ENCODE results near the gene ATP8A2. TPM values are rescaled to one million over a fixed set of nuclear protein-coding genes. Genes with fewer than 3 reads are reported as not detected.

ATP8A2 gene
- total RNA-seq, 1 experiment from 2014 or later = not detected

DNA sequence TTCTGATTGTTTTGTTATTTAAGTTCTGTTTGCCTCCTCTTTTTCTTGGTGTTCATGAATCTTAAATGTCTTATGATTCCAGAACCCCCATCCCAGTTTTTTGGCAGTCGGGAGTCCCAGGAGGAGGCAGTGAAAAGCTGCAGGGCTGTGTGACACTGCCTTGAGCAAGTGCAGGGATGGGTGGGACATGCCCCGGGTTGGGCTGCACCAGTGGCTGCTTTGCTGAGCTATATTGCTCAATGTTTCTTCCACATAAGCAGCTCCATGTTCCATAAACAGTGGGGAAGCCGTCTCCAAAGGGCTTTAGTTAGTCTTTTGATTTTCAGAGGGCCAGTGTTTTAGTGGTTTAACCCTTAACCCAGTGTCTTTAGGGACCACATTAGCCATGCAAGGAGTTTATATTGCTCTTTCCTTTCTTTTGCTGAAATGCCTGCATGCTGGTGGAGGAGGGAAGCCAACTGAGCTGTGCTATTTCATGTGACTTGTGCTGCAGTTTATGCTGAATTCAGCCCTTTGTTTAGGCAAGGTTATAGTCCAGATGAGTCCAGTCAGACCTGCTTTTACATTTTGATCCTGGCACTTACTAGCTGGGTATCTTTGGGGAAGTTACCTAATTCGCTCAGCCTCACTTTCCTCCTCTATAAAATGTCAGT lies 13.1 kb downstream of the ATP8A2 start:
- H2AFZ ChIP-seq = no peak overlapping the region
- POLR2A ChIA-PET (ENCODE audit: unreplicated experiment) = no interaction called here
- H3K27me3 ChIP-seq (ENCODE audit: insufficient read depth, low read depth) = peaks cover 88% of the 10 kb centered on the region
- no peaks in the 10 kb centered on the region for H3K79me2 ChIP-seq (ENCODE audit: low read depth)
- H3K4me2 ChIP-seq = no peak overlapping the region
- H4K20me1 ChIP-seq (ENCODE audit: insufficient read depth) = no peaks in the 10 kb centered on the region
- no peak for DNase-seq
- TF ChIP-seq EZH2 (IDR thresholded peaks at IDR 0.05; ENCODE audit: low read depth) (no peak), CTCF (conservative IDR thresholded peaks at IDR 0.05) (no peak)
- H3K9me2 ChIP-seq (ENCODE audit: insufficient read depth) = no peaks in the 10 kb centered on the region
- no peak overlapping the region for H3K27ac ChIP-seq
- CTCF ChIA-PET = no interaction called here
- intact Hi-C loops (cut with micrococcal nuclease; ENCODE audit: unreplicated experiment) = no loop called here
- H3K9me3 ChIP-seq (ENCODE audit: insufficient read depth, low read depth) = no peaks in the 10 kb centered on the region
- no peaks in the 10 kb centered on the region for H3F3A ChIP-seq (ENCODE audit: insufficient read depth, low read depth)
- no peaks in the 10 kb centered on the region for H3K36me3 ChIP-seq (ENCODE audit: low read depth)
- no TSS peak for BruUV-seq (replicated peaks)
- no peaks in the 10 kb centered on the region for H3K4me1 ChIP-seq (replicated peaks; ENCODE audit: insufficient read depth)
- no peak overlapping the region for H3K4me3 ChIP-seq

GRCh38 chr13:25391932-25392331 lies 20.2 kb downstream of the ATP8A2 start:
- Histone ChIP-seq H3K9me2 (ENCODE audit: insufficient read depth) (no peaks in the 10 kb centered on the region), H3K4me2 (no peak overlapping the region), H3K4me1 (replicated peaks; ENCODE audit: insufficient read depth) (peaks cover 4% of the 10 kb centered on the region; the same call in 1 of the 2 replicates), H3K27me3 (ENCODE audit: insufficient read depth, low read depth) (peaks cover 52% of the 10 kb centered on the region), H2AFZ (no peak overlapping the region), H3K4me3 (no peak overlapping the region), H4K20me1 (ENCODE audit: insufficient read depth) (no peaks in the 10 kb centered on the region), H3K79me2 (ENCODE audit: low read depth) (no peaks in the 10 kb centered on the region), H3K36me3 (ENCODE audit: low read depth) (no peaks in the 10 kb centered on the region), H3F3A (ENCODE audit: insufficient read depth, low read depth) (no peaks in the 10 kb centered on the region), H3K9me3 (ENCODE audit: insufficient read depth, low read depth) (no peaks in the 10 kb centered on the region), H3K27ac (no peak overlapping the region)
- CTCF ChIA-PET = no interaction called here
- no TSS peak for BruUV-seq (replicated peaks)
- TF ChIP-seq CTCF (conservative IDR thresholded peaks at IDR 0.05) = no peak
- no peak for TF ChIP-seq EZH2 (IDR thresholded peaks at IDR 0.05; ENCODE audit: low read depth)
- DNase-seq = no peak
- POLR2A ChIA-PET (ENCODE audit: unreplicated experiment) = no interaction called here
- intact Hi-C loops (cut with micrococcal nuclease; ENCODE audit: unreplicated experiment) = no loop called here

DNA sequence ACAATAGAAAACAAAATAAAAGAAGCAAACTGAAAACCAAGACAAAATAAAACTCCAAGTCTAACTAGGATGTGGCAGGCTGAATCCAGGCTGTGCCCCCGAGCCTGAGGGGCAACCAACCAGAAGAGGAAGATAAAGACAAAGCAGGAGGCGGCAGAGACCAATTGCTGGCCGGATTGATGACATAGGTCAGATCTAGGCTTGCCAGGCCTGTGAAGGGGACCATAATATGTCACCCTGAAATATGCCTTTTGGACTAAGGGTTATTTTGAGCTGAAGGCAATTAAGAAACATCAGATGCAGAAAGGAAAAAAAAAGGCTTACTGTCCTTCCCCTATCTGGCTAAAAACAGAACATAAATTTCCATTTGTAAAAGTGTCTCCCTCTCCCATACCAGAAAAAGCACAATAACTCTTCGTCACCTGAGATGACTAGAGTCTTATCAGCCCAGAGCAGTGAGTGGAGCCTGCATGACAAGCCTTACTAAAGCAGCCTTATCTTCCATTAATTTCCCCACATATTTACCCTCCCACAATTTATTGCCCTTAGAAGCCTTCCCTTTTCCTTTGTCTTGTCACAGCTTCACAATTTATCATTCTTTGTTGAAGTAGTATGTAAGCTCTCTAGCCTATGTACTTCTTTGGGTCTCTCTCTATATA lies 22.8 kb downstream of the ATP8A2 start:
- no peak overlapping the region for H2AFZ ChIP-seq
- H3K4me2 ChIP-seq = no peak overlapping the region
- no TSS peak for BruUV-seq (replicated peaks)
- H3K4me1 ChIP-seq (replicated peaks; ENCODE audit: insufficient read depth) = peaks cover 4% of the 10 kb centered on the region; the same call in 1 of the 2 replicates
- no peaks in the 10 kb centered on the region for H3K36me3 ChIP-seq (ENCODE audit: low read depth)
- TF ChIP-seq CTCF (conservative IDR thresholded peaks at IDR 0.05) = no peak
- no peak for TF ChIP-seq EZH2 (IDR thresholded peaks at IDR 0.05; ENCODE audit: low read depth)
- H3K4me3 ChIP-seq = no peak overlapping the region
- H3F3A ChIP-seq (ENCODE audit: insufficient read depth, low read depth) = no peaks in the 10 kb centered on the region
- no peaks in the 10 kb centered on the region; the same call in 1 of the 2 replicates for H3K9me3 ChIP-seq (ENCODE audit: insufficient read depth, low read depth)
- intact Hi-C loops (cut with micrococcal nuclease; ENCODE audit: unreplicated experiment) = no loop called here
- ChIA-PET POLR2A (ENCODE audit: unreplicated experiment) (no interaction called here), CTCF (no interaction called here)
- no peak for DNase-seq
- no peaks in the 10 kb centered on the region for H4K20me1 ChIP-seq (ENCODE audit: insufficient read depth)
- no peak overlapping the region for H3K27ac ChIP-seq
- no peaks in the 10 kb centered on the region for H3K9me2 ChIP-seq (ENCODE audit: insufficient read depth)
- H3K79me2 ChIP-seq (ENCODE audit: low read depth) = no peaks in the 10 kb centered on the region
- H3K27me3 ChIP-seq (ENCODE audit: insufficient read depth, low read depth) = peaks cover 51% of the 10 kb centered on the region
